HFFc6 (cell line): ENCODE results near the gene TBX20. TPM values are rescaled to one million over a fixed set of nuclear protein-coding genes. Genes with fewer than 3 reads are reported as not detected.

ENCODE experiments used
- DNase-seq: peaks from one replicate; pipeline ENCODE4 v3.0.0-alpha.2; 2018
- H3K27ac Mint-ChIP-seq: 2 replicates; pipeline ENCODE4 v1.8.0; 2020; ENCODE audit warnings: mild to moderate bottlenecking, mixed read lengths
- H3K27me3 Mint-ChIP-seq: 2 replicates; pipeline ENCODE4 v1.8.0; 2021; ENCODE audit warnings: mild to moderate bottlenecking, moderate library complexity, mixed read lengths; ENCODE audit not compliant: insufficient read depth
- H3K36me3 Mint-ChIP-seq: 2 replicates; pipeline ENCODE4 v1.8.0; 2021; ENCODE audit warnings: low read depth, mixed read lengths
- H3K4me1 Mint-ChIP-seq: 2 replicates; pipeline ENCODE4 v1.8.0; 2020; ENCODE audit warnings: low read depth, mixed read lengths
- H3K4me3 Mint-ChIP-seq: 2 replicates; pipeline ENCODE4 v1.8.0; 2020; ENCODE audit warnings: mild to moderate bottlenecking, moderate library complexity, mixed read lengths
- H3K9me3 Mint-ChIP-seq: 2 replicates; pipeline ENCODE4 v1.8.0; 2020; ENCODE audit warnings: mild to moderate bottlenecking, mixed read lengths
- total RNA-seq, 6 experiments: library from RNA; stranded (reverse); fragmentation: NEBNext Ultra II Directional; extraction: Animal tissue kit (Norgen Biotek cat#: 25700); gene quantifications; 2 replicates in 1 of 6; 3 replicates in 5 of 6; pipeline ENCODE4 v1.2.3, GENCODE V29; 2021
- TF ChIP-seq, protein P1 (sequence below): fragments of 200-600 bp; sonication (generic); IDR thresholded peaks from 2 replicates; pipeline ENCODE4 v1.5.0; 2021; ENCODE audit warnings: antibody characterized with exemption, mild to moderate bottlenecking

TBX20 gene
- total RNA-seq, 6 experiments from 2014 or later, result not detected

DNA sequence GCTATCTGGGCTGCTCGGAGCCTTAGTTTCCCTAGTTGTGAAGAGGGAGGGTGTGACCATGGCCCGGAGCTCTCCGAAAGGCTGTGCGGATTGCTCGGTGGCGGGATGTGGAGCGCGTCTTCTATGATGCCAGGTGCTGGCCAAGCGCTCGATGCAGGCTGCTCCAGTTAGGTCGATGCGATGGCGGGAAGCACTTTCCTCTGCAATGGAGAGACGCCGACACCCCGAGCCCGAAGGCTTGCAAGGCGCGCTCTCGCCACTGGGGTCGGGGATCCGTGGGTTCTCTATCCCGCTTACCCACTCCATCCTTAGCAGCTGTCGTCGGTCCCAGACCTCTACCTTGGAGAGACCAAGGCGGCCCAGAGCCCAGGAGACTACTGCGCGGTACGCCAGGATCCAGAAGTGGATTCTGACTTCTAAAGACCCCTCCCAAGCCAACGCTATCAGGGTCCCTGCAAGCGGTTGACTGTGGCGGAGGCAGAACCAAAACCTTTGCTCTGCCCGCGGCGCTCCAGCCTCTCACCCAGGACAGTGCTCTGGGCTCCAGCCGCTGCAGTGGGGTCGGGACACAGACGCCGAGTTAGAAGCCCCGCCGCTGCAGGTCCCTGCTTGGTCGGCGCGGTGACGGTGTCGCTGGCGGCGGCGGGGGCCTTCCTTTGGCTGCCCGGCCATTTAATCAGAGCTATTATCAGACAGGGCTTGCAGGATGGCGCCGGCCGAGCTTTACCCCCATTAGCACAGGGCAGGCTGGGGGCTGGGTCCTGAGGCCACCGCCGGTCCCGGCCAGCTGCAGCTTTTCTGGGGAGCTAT, 7.8 kb upstream of the TBX20 start:
- Mint-ChIP-seq H3K27me3 (peaks cover 45% of the 10 kb centered on the region), H3K4me3 (no peak overlapping the region), H3K36me3 (no peaks in the 10 kb centered on the region), H3K27ac (no peak overlapping the region), H3K9me3 (peaks cover 5% of the 10 kb centered on the region; the same call in 1 of the 2 replicates), H3K4me1 (no peaks in the 10 kb centered on the region)
- TF ChIP-seq, protein P1, sequence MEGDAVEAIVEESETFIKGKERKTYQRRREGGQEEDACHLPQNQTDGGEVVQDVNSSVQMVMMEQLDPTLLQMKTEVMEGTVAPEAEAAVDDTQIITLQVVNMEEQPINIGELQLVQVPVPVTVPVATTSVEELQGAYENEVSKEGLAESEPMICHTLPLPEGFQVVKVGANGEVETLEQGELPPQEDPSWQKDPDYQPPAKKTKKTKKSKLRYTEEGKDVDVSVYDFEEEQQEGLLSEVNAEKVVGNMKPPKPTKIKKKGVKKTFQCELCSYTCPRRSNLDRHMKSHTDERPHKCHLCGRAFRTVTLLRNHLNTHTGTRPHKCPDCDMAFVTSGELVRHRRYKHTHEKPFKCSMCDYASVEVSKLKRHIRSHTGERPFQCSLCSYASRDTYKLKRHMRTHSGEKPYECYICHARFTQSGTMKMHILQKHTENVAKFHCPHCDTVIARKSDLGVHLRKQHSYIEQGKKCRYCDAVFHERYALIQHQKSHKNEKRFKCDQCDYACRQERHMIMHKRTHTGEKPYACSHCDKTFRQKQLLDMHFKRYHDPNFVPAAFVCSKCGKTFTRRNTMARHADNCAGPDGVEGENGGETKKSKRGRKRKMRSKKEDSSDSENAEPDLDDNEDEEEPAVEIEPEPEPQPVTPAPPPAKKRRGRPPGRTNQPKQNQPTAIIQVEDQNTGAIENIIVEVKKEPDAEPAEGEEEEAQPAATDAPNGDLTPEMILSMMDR, result no peak
- DNase-seq, result no peak

DNA sequence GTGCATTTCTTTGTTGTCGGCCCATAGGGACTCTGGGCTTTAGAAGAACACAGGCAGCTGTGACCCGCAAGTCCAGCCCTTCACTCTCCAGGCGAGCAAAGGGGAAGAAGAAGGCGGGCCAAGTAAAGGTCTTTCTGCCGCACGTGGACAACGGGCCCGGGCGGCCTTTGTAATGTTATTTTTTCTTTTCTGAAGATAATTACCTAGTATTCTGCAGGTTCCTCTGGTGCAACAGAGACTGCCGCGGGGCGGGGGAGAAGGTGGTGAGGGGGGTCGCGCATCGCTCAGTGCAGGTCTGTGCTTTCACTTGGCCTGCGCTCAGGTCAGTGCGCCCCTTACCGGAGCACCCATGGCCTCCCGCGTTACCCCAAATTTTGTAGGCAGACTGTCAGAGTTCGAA, 7.1 kb upstream of the TBX20 start:
- Mint-ChIP-seq H3K27ac (no peak overlapping the region), H3K4me3 (no peak overlapping the region)
- TF ChIP-seq, protein P1, result no peak

GRCh38 chr7:35260246-35260645, 6.3 kb upstream of the TBX20 start:
- H3K4me1 Mint-ChIP-seq, result no peaks in the 10 kb centered on the region
- DNase-seq, result no peak
- no peaks in the 10 kb centered on the region for H3K36me3 Mint-ChIP-seq
- no peak overlapping the region for H3K4me3 Mint-ChIP-seq
- TF ChIP-seq, protein P1, result no peak
- H3K9me3 Mint-ChIP-seq, result peaks cover 8% of the 10 kb centered on the region; the same call in 1 of the 2 replicates
- peaks cover 52% of the 10 kb centered on the region for H3K27me3 Mint-ChIP-seq
- H3K27ac Mint-ChIP-seq, result no peak overlapping the region

More for the DNA sequence above, 7.1 kb upstream of the TBX20 start:
- H3K27me3 Mint-ChIP-seq, result peaks cover 51% of the 10 kb centered on the region
- H3K36me3 Mint-ChIP-seq, result no peaks in the 10 kb centered on the region
- H3K4me1 Mint-ChIP-seq, result no peaks in the 10 kb centered on the region
- H3K9me3 Mint-ChIP-seq, result peaks cover 5% of the 10 kb centered on the region; the same call in 1 of the 2 replicates
- DNase-seq, result no peak

DNA sequence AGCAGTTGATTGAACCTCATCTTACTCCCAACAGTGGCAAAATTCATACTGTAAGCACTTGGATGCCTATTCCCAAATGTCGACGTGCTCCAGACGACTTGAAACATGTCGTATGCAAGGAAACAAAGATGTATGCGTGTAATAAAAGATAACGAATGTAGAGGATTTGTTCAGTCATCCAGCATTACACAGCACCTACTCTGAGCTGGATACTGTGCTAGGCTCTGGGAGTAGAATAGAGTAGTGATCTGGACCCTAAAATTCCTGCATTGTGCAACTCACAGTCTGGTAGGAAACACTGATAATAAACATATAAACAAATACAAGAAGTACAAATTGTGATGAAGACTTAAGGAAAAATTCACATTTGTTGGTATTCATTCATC, 5.6 kb upstream of the TBX20 start:
- Mint-ChIP-seq H3K36me3 (no peaks in the 10 kb centered on the region), H3K27ac (no peak overlapping the region), H3K27me3 (peaks cover 55% of the 10 kb centered on the region), H3K9me3 (peaks cover 10% of the 10 kb centered on the region; the same call in 1 of the 2 replicates), H3K4me3 (no peak overlapping the region), H3K4me1 (no peaks in the 10 kb centered on the region)
- TF ChIP-seq, protein P1, result no peak
- DNase-seq, result no peak

- TF ChIP-seq, protein P1, result no peak
- Mint-ChIP-seq H3K27me3 (peaks cover 58% of the 10 kb centered on the region), H3K27ac (no peak overlapping the region), H3K4me1 (no peaks in the 10 kb centered on the region), H3K9me3 (peaks cover 10% of the 10 kb centered on the region; the same call in 1 of the 2 replicates), H3K36me3 (no peaks in the 10 kb centered on the region), H3K4me3 (no peak overlapping the region)
- no peak for DNase-seq
Measured at GRCh38 chr7:35258868-35259522, 5.1 kb upstream of the TBX20 start.
